ENCODE data around the gene ANKRA2.

ANKRA2 gene

GRCh38 chr5:73507062-73507461, 58.4 kb downstream of the ANKRA2 start:
- H3K4me3 ChIP-seq (ENCODE audit: low read depth, low read length) = no peak overlapping the region

GRCh38 chr5:73506459-73506955, 58.9 kb downstream of the ANKRA2 start:
- H3K4me3 ChIP-seq (ENCODE audit: low read depth, low read length) = no peak overlapping the region

Data from iPS-11a (cell line).